MM.1S (cell line): ENCODE measurements around the gene DNAH10.
"Not testable (repeated sequence)": the region's sequence is repeated elsewhere in the genome, so short reads cannot be mapped to it uniquely, and the experiment has no call there.

ENCODE experiments used
- CTCF ChIP-seq: fragments of 300-600 bp; sonication (generic); IDR thresholded peaks from 2 replicates; pipeline ENCODE4 v1.5.1; 2016; ENCODE audit warnings: antibody characterized with exemption, low read length, mixed read lengths
- EZH2 ChIP-seq: fragments of 300-600 bp; sonication (generic); optimal IDR thresholded peaks from 2 replicates; pipeline ENCODE3; 2017; ENCODE audit warnings: low read depth, mild to moderate bottlenecking, antibody characterized with exemption, low read length, mixed read lengths
- EZH2phosphoT487 ChIP-seq: fragments of 300-600 bp; sonication (generic); IDR thresholded peaks from 2 replicates; pipeline ENCODE4 v1.6.1; 2018; ENCODE audit warnings: antibody characterized with exemption, low read length

GRCh38 chr12:123946516-123947505, 184.7 kb downstream of the DNAH10 start:
- TF ChIP-seq EZH2, CTCF, EZH2phosphoT487: not testable (repeated sequence)
